ENCODE data around the gene IL12RB2.

DNA sequence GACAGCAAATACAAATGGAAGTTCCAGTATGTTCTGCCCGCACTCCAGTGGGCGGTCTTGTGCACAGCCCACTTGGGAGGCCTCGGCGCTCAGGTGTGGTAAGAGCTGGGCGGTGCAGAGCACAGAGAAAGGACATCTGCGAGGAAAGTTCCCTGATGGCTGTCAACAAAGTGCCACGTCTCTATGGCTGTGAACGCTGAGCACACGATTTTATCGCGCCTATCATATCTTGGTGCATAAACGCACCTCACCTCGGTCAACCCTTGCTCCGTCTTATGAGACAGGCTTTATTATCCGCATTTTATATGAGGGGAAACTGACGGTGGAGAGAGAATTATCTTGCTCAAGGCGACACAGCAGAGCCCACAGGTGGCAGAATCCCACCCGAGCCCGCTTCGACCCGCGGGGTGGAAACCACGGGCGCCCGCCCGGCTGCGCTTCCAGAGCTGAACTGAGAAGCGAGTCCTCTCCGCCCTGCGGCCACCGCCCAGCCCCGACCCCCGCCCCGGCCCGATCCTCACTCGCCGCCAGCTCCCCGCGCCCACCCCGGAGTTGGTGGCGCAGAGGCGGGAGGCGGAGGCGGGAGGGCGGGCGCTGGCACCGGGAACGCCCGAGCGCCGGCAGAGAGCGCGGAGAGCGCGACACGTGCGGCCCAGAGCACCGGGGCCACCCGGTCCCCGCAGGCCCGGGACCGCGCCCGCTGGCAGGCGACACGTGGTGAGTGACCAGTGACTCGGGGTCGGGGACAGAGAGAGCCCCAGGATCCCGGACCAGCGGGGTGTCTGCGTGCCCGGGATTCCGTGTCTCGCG is at the start of gene IL12RB2:
- TF ChIP-seq CTCF (conservative IDR thresholded peaks at IDR 0.05): no peak
- TF ChIP-seq EZH2 (IDR thresholded peaks at IDR 0.05; ENCODE audit: low read depth): no peak

Measured in PC-9 (cell line).